Activated CD4-positive, alpha-beta T cell treated with anti-CD3 and anti-CD28 coated beads, Interleukin-10, Interleukin-2, amounts not matched to agents 100 ng/mL and 50 ng/mL, durations not matched to agents 16 hours and 8 hours (primary cell): Measurements from ENCODE around the gene SNCB.
"Not testable (repeated sequence)": the region's sequence is repeated elsewhere in the genome, so short reads cannot be mapped to it uniquely, and the experiment has no call there.

ENCODE experiments used
- DNase-seq: peaks from one replicate; pipeline ENCODE4 v3.0.0-alpha.2; 2020

SNCB gene

GRCh38 chr5:176620333-176620981 is 9.9 kb downstream of the SNCB start:
- DNase-seq = no peak

GRCh38 chr5:176619569-176620332 is 10.6 kb downstream of the SNCB start:
- DNase-seq = no peak

GRCh38 chr5:176619203-176619568 is 11.1 kb downstream of the SNCB start:
- DNase-seq = peak; percentile 84

- DNase-seq = no peak
Measured at GRCh38 chr5:176618783-176619182, 11.6 kb downstream of the SNCB start.

- DNase-seq = no peak
Measured at GRCh38 chr5:176616511-176616910, 13.8 kb downstream of the SNCB start.

GRCh38 chr5:176614805-176615478 is 15.4 kb downstream of the SNCB start:
- no peak for DNase-seq

GRCh38 chr5:176612855-176613254 is 17.5 kb downstream of the SNCB start:
- DNase-seq = no peak

- DNase-seq = no peak
Measured at GRCh38 chr5:176612008-176612407, 18.3 kb downstream of the SNCB start.

GRCh38 chr5:176611435-176611834 is 18.9 kb downstream of the SNCB start:
- peak; percentile 55 for DNase-seq

GRCh38 chr5:176610435-176610773 is 19.9 kb downstream of the SNCB start:
- DNase-seq = no peak

GRCh38 chr5:176609724-176610434 is 20.5 kb downstream of the SNCB start, which contains the start of gene GPRIN1:
TSS of gene GPRIN1 (minus strand) at chr5:176610156. CDS start at chr5:176599834, 10,322 bp downstream.
- DNase-seq = peak; percentile 69

GRCh38 chr5:176608937-176609723 is 21.2 kb downstream of the SNCB start:
- peak; percentile 14 for DNase-seq

GRCh38 chr5:176608142-176608705 is 22.1 kb downstream of the SNCB start:
- no peak for DNase-seq

- no peak for DNase-seq
Measured at GRCh38 chr5:176606875-176607274, 23.5 kb downstream of the SNCB start.

- DNase-seq = no peak
Measured at GRCh38 chr5:176606032-176606431, 24.3 kb downstream of the SNCB start.

GRCh38 chr5:176603091-176603490 is 27.2 kb downstream of the SNCB start:
- no peak for DNase-seq

GRCh38 chr5:176601901-176602482 is 28.3 kb downstream of the SNCB start:
- no peak for DNase-seq

GRCh38 chr5:176599749-176600430 is 30.4 kb downstream of the SNCB start:
- DNase-seq = not testable (repeated sequence)

- DNase-seq = no peak
Measured at GRCh38 chr5:176597417-176598389, 32.6 kb downstream of the SNCB start.
